NCI-H2227 treated with DMSO at 0.1 percent for 48 hours (cell line): Measurements from ENCODE around the gene AKNA.
"Not testable (repeated sequence)": the region's sequence is repeated elsewhere in the genome, so short reads cannot be mapped to it uniquely, and the experiment has no call there.

Experiments used
- DNase-seq: peaks from one replicate; lab custom pipeline; 2025; lab: John Stamatoyannopoulos, UW

Gene AKNA

GRCh38 chr9:114322160-114322818, 65.5 kb downstream of the AKNA start:
- DNase-seq = not testable (repeated sequence)

- no peak for DNase-seq
Measured at GRCh38 chr9:114321759-114322158, 66.0 kb downstream of the AKNA start.

- DNase-seq = not testable (repeated sequence)
Measured at GRCh38 chr9:114320710-114321109, 67.1 kb downstream of the AKNA start.

GRCh38 chr9:114319147-114319546, 68.6 kb downstream of the AKNA start:
- no peak for DNase-seq

GRCh38 chr9:114318416-114318815, 69.4 kb downstream of the AKNA start:
- DNase-seq = no peak

- DNase-seq = no peak
Measured at GRCh38 chr9:114317665-114318357, 70.0 kb downstream of the AKNA start.

GRCh38 chr9:114316605-114317230, 71.1 kb downstream of the AKNA start:
- no peak for DNase-seq

GRCh38 chr9:114315723-114316363, 71.9 kb downstream of the AKNA start:
- DNase-seq = no peak

- DNase-seq = no peak
Measured at GRCh38 chr9:114314881-114315722, 72.7 kb downstream of the AKNA start.

- no peak for DNase-seq
Measured at GRCh38 chr9:114314256-114314867, 73.4 kb downstream of the AKNA start.

GRCh38 chr9:114313186-114313585, 74.6 kb downstream of the AKNA start:
- no peak for DNase-seq

- DNase-seq = no peak
Measured at GRCh38 chr9:114312513-114312875, 75.3 kb downstream of the AKNA start.

- DNase-seq = no peak
Measured at GRCh38 chr9:114311571-114312512, 75.9 kb downstream of the AKNA start.

GRCh38 chr9:114310471-114311450, 77.0 kb downstream of the AKNA start:
- no peak for DNase-seq

GRCh38 chr9:114309096-114309495, 78.7 kb downstream of the AKNA start:
- no peak for DNase-seq

- no peak for DNase-seq
Measured at GRCh38 chr9:114308361-114308950, 79.3 kb downstream of the AKNA start.

- no peak for DNase-seq
Measured at GRCh38 chr9:114307899-114308267, 79.9 kb downstream of the AKNA start.

GRCh38 chr9:114304416-114305188, 83.2 kb downstream of the AKNA start:
- DNase-seq = no peak
